Measurements from ENCODE around the gene CHKB. TPM values are rescaled to one million over a fixed set of nuclear protein-coding genes. Genes with fewer than 3 reads are reported as not detected.

The CHKB gene
- total RNA-seq, 1 experiment from 2014 or later, result 27.7 TPM

DNA sequence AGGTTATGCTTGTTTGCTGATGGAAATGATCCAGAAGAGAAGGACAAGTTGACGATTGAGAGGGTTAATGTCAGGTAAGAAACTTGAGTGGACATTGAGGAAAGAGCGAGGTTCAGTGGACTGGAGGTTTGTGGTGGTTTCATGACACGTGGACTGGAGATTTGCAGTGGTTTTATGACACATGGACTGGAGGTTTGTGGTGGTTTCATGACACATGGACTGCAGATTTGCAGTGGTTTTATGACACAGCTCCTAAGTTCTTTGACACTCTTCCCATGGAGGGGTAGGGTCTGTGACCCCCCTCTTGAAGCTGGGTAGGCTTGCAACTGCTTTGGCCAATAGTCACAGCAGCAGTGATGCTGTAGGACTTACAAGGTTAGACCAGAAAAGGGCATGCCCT lies 12.5 kb upstream of the CHKB start:
- Histone ChIP-seq H3K4me1 (no peaks in the 10 kb centered on the region), H3K9me3 (replicated peaks) (no peaks in the 10 kb centered on the region), H3K27me3 (no peaks in the 10 kb centered on the region), H3K36me3 (no peaks in the 10 kb centered on the region), H3K4me3 (no peak overlapping the region), H3K27ac (no peak overlapping the region)
- no peak for DNase-seq

GRCh38 chr22:50587407-50587806 lies 4.8 kb upstream of the CHKB start:
- no peaks in the 10 kb centered on the region for H3K27me3 ChIP-seq
- no peak overlapping the region for H3K4me3 ChIP-seq
- H3K36me3 ChIP-seq, result no peaks in the 10 kb centered on the region
- no peaks in the 10 kb centered on the region for H3K9me3 ChIP-seq (replicated peaks)
- H3K27ac ChIP-seq, result no peak overlapping the region
- 0 out of 2 replicates have a peak, but pooled peaks cover 2% of the 10 kb centered on the region for H3K4me1 ChIP-seq
- no peak for DNase-seq

DNA sequence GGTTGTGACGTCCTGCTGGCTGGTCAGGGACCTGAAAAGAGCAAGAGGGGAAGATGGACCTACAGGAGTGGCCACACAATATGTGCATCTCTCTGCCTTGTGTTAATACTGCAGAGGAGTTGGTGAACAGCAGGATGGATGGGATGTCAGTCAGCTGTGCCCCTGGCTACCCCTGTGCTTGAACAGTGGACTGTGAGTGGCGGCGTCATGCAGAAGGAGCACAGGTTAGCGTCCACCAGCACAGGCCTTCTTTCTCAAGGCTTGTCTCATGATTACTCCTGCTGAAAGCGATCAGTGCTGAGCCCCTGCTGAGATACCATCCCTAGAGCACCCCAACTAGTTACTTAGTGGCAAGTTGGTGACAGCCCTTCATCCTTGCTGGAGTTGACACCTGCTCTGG lies 3.8 kb upstream of the CHKB start:
- no peaks in the 10 kb centered on the region for H3K9me3 ChIP-seq (replicated peaks)
- no peaks in the 10 kb centered on the region for H3K36me3 ChIP-seq
- H3K27ac ChIP-seq, result no peak overlapping the region
- no peak for DNase-seq
- H3K4me1 ChIP-seq, result peaks cover 2% of the 10 kb centered on the region; the same call in 1 of the 2 replicates
- H3K4me3 ChIP-seq, result no peak overlapping the region
- H3K27me3 ChIP-seq, result no peaks in the 10 kb centered on the region

- Histone ChIP-seq H3K27ac (no peak overlapping the region), H3K4me1 (peaks cover 2% of the 10 kb centered on the region; the same call in 1 of the 2 replicates), H3K27me3 (no peaks in the 10 kb centered on the region), H3K4me3 (no peak overlapping the region), H3K9me3 (replicated peaks) (no peaks in the 10 kb centered on the region), H3K36me3 (no peaks in the 10 kb centered on the region)
- DNase-seq, result no peak
Measured at GRCh38 chr22:50585781-50586180, 3.1 kb upstream of the CHKB start.

- Histone ChIP-seq H3K9me3 (replicated peaks) (no peaks in the 10 kb centered on the region), H3K4me1 (peaks cover 2% of the 10 kb centered on the region; the same call in 1 of the 2 replicates)
- DNase-seq, result no peak
Measured at GRCh38 chr22:50585238-50585637, 2.6 kb upstream of the CHKB start.

DNA sequence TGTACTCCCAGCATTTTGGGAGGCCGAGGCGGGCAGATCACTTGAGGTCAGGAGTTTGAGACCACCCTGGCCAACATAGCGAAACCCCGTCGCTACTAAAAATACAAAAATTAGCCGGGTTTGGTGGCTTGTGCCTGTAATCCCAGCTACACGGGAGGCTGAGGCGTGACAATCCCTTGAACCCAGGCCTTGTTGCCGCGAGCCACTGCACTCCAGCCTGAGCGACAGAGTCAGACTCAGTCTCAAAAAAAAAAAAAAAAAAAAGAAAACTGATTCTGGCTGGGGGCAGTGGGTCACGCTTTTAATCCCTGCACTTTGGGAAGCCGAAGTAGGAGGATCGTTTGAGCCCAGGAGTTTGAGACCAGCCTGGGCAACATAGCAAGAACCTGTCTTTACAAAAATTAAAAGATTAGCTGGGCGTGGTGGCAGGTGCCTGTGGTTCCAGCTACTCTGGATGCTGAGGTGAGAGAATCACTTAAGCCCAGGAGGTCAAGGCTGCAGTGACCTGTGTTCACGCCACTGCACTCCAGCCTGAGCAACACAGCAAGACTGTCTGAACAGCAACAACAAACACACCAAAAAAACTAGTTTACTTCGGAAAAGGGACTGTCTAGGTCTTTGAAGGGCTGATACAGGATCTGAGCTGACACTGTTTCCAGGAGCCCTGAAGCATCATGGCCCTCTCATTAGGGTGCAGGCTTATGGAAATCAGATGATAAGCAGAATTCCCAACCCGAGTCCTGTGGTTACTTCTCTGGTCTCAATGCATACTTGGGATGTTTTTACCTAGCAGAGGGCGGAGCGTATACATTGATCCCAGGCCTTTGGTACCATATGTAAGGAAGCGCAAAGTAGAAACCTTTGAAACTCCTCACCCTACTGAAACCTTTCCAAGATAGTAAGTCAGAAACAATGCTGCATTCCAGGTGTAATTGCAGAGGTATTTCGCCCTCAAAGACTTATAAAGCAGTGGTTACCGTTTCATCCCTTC lies 1.8 kb upstream of the CHKB start:
- Histone ChIP-seq H3K9me3 (replicated peaks) (no peaks in the 10 kb centered on the region), H3K36me3 (no peaks in the 10 kb centered on the region), H3K4me3 (no peak overlapping the region), H3K27ac (no peak overlapping the region), H3K4me1 (peaks cover 2% of the 10 kb centered on the region; the same call in 1 of the 2 replicates), H3K27me3 (no peaks in the 10 kb centered on the region)
- DNase-seq, result no peak

More at GRCh38 chr22:50585238-50585637, 2.6 kb upstream of the CHKB start:
- no peaks in the 10 kb centered on the region for H3K36me3 ChIP-seq
- no peaks in the 10 kb centered on the region for H3K27me3 ChIP-seq
- H3K4me3 ChIP-seq, result no peak overlapping the region
- no peak overlapping the region for H3K27ac ChIP-seq

DNA sequence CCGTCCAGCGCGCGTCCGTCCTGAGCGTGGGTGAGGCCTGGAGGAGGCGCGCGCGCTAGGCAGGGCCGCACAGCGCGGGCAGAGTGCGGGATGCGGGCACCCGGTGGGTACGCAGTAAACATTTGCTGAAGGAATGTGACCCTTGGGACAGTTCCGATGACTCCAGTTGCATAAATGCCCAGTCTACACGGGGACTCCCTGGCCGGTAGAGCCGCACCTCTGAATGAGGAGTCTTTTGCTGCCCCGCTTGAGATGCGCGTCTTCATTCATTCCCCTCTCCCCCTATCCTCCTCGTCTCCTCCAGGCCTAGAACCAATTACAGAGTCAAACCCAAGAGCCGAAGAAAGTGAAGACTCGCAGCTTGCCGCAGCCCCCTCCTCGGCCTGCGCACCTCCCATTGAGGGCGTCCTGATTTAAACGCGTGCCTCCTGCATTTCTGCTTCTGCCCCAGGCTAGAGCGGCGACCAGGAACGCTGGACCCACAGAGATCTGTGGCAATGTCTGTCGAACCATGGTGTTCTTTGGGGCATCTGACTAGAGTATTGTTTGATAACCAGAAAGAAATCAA lies 729 bp upstream of the CHKB start:
- peak overlapping the region; percentile 73 for H3K4me3 ChIP-seq
- no peaks in the 10 kb centered on the region for H3K9me3 ChIP-seq (replicated peaks)
- H3K27me3 ChIP-seq, result no peaks in the 10 kb centered on the region
- peaks cover 12% of the 10 kb centered on the region for H3K4me1 ChIP-seq
- DNase-seq, result no peak
- no peaks in the 10 kb centered on the region for H3K36me3 ChIP-seq
- H3K27ac ChIP-seq, result peak overlapping the region; percentile 86; the same call in 1 of the 2 replicates

GRCh38 chr22:50581950-50582492 lies 628 bp downstream of the CHKB start:
- peak overlapping the region; percentile 73 for H3K4me3 ChIP-seq
- no peak for DNase-seq
- H3K27ac ChIP-seq, result peak overlapping the region; percentile 86
- H3K9me3 ChIP-seq (replicated peaks), result no peaks in the 10 kb centered on the region
- H3K27me3 ChIP-seq, result no peaks in the 10 kb centered on the region
- no peaks in the 10 kb centered on the region for H3K36me3 ChIP-seq
- H3K4me1 ChIP-seq, result peaks cover 13% of the 10 kb centered on the region

- Histone ChIP-seq H3K27ac (no peak overlapping the region), H3K4me3 (peak overlapping the region; percentile 73), H3K27me3 (no peaks in the 10 kb centered on the region), H3K36me3 (no peaks in the 10 kb centered on the region), H3K4me1 (peaks cover 13% of the 10 kb centered on the region), H3K9me3 (replicated peaks) (no peaks in the 10 kb centered on the region)
- no peak for DNase-seq
Measured at GRCh38 chr22:50581031-50581949, 1.4 kb downstream of the CHKB start.

DNA sequence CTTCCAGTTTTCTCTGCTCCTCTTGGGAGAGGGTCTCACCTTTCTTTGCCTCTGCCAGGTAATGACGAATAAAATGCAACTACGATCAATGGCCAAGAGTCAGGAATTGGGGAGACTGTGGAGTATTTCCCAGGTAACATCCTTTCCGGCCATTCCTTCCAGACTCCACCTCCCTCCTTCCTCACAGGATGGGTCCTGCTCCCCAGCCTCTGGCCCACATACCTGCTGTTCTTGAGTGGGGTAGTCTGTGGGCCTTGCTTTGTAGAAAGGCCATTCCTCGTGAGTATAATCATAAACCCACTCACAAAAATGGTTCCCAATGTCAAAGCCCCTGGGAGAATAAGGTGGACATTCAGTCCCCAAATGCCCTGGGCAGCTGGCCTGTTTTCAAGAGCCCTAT lies 2.9 kb downstream of the CHKB start:
- no peak overlapping the region for H3K27ac ChIP-seq
- H3K36me3 ChIP-seq, result no peaks in the 10 kb centered on the region
- no peaks in the 10 kb centered on the region for H3K27me3 ChIP-seq
- H3K4me1 ChIP-seq, result peaks cover 13% of the 10 kb centered on the region
- H3K4me3 ChIP-seq, result no peak overlapping the region
- H3K9me3 ChIP-seq (replicated peaks), result no peaks in the 10 kb centered on the region
- DNase-seq, result no peak

DNA sequence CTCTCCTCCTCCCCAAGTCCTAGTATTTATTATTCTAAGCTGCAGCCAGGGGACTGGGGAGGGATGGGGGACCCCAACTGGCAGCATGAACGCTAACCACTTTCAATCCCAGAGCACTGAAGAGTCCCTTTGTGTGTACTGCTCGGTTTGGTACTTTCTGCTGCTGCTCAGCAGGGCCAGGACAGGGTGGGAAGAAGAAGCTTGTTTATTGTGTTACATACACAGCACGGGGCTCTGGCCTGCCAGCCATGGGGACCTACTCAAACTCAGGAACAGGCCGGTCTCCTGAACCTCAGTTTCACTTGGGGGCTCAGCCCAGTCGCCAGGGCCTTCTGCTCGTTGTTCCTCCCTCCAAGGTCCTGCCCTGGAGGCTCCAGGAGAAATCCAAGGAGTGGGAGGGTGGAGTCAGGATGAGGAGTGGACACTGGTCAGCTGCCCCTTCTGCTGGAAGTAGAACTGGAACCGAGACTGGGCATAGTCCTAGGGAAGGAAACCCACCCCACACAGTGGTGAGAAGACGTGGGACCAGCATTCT lies 3.8 kb downstream of the CHKB start:
- no peak overlapping the region for H3K4me3 ChIP-seq
- H3K27me3 ChIP-seq, result no peaks in the 10 kb centered on the region
- H3K9me3 ChIP-seq (replicated peaks), result no peaks in the 10 kb centered on the region
- DNase-seq, result no peak
- H3K4me1 ChIP-seq, result peaks cover 13% of the 10 kb centered on the region
- H3K27ac ChIP-seq, result no peak overlapping the region
- no peaks in the 10 kb centered on the region for H3K36me3 ChIP-seq

DNA sequence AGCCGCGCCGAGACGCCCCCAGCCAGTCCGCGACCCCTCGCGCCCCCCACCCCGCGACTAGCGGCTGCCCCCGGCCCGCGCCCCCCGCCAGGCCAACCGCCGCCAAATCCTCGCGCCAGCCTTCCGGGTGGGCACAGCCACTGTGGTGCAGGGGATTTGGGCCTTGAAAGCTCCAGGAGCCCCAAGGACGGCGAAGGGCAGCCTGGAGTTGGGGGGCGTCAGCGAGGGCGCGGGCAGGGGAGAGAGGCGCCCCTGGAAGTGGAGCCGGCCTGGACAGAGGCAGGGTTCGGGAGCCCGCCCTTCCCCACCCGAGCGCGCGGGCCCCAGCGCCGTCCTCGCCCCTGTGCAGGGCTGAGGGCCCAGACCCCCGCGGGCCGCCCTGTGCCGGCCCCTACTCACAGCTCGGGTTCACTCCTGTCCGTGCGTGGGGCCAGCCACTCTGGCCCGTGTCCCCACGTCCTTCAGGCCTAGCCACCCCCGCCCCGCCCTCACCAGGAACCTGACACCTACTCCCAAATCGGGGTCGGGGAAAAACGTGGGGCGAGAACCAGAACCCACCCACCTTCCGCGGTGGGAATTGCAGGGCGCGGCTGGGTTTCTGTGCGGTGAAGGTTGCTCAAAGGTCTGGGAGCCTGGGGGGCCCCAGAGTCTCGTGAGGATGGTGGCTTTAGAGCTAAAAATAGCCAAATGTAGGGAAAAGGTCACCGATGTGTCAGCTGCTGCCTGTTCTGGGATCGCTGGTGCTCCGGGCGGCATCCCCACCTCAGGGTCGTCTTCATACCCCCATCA lies 4.5 kb downstream of the CHKB start, which contains the start of gene CPT1B:
Gene CPT1B, minus strand, starts transcription at position 441 of the 789 bp plus-strand sequence. CDS start 512 bp downstream, outside the sequence.
- H3K4me1 ChIP-seq, result peaks cover 11% of the 10 kb centered on the region
- no peaks in the 10 kb centered on the region for H3K9me3 ChIP-seq (replicated peaks)
- no peaks in the 10 kb centered on the region for H3K27me3 ChIP-seq
- peak in 1 of 2 experiments; percentile 50 for DNase-seq
- H3K36me3 ChIP-seq, result no peaks in the 10 kb centered on the region
- no peak within 1 kb of the TSS for H3K27ac ChIP-seq
- no peak within 1 kb of the TSS for H3K4me3 ChIP-seq

DNA sequence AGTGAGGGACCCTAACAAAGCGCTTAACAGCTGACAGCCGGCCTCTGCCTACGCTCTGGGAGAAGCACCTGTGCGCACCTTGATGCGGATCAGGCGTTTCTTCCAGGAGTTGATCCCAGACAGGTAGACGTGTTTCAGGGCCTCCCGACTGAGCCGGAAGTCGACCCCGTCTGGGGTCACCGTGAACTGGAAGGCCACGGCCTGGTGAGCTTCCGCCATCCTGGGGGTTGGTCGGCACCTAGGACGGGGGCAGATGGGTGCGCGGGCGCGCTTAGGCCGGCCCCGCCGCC lies 5.0 kb downstream of the CHKB start:
- no peak for DNase-seq
- H3K4me3 ChIP-seq, result no peak overlapping the region
- H3K9me3 ChIP-seq (replicated peaks), result no peaks in the 10 kb centered on the region
- peaks cover 11% of the 10 kb centered on the region for H3K4me1 ChIP-seq
- no peak overlapping the region for H3K27ac ChIP-seq
- H3K27me3 ChIP-seq, result no peaks in the 10 kb centered on the region
- H3K36me3 ChIP-seq, result no peaks in the 10 kb centered on the region

Measured in SJCRH30 (cell line).